ENCODE results near the gene TATDN3. TPM values are rescaled to one million over a fixed set of nuclear protein-coding genes. Genes with fewer than 3 reads are reported as not detected.
A peak's percentile ranks its signal among the peaks of the same experiment; 100 is the strongest.
"Not testable (repeated sequence)": the region's sequence is repeated elsewhere in the genome, so short reads cannot be mapped to it uniquely, and the experiment has no call there.

Gene TATDN3
- polyA plus RNA-seq, 1 donor: 23.2 TPM

- no peak for DNase-seq
These were observed 35.6 kb downstream of the TATDN3 start for GRCh38 chr1:212827171-212827776.

GRCh38 chr1:212827831-212828278, 36.2 kb downstream of the TATDN3 start:
- no peak for DNase-seq

- no peak for DNase-seq
These were observed 36.7 kb downstream of the TATDN3 start for GRCh38 chr1:212828395-212828794.

- not testable (repeated sequence) for DNase-seq
These were observed 41.8 kb downstream of the TATDN3 start for GRCh38 chr1:212833211-212834207.

GRCh38 chr1:212838145-212838544, 46.5 kb downstream of the TATDN3 start:
- DNase-seq: no peak

- not testable (repeated sequence) for DNase-seq
These were observed 52.8 kb downstream of the TATDN3 start for GRCh38 chr1:212844521-212844920.

- no peak for DNase-seq
These were observed 55.9 kb downstream of the TATDN3 start, which contains the start of gene SPATA45 for GRCh38 chr1:212847549-212847948. SPATA45 (minus strand) TSS chr1:212847649; CDS start chr1:212836149, 11,500 bp downstream.

GRCh38 chr1:212852105-212852688, 60.5 kb downstream of the TATDN3 start:
- DNase-seq: no peak

- DNase-seq: no peak
These were observed 62.0 kb downstream of the TATDN3 start for GRCh38 chr1:212853658-212854057.

- no peak for DNase-seq
These were observed 65.1 kb downstream of the TATDN3 start for GRCh38 chr1:212856755-212857154.

GRCh38 chr1:212857992-212858460, 66.3 kb downstream of the TATDN3 start, which contains the start of gene FLVCR1:
FLVCR1 (plus strand) TSS chr1:212858275; CDS start chr1:212858453, 178 bp downstream.
- peak; percentile 96 for DNase-seq

- DNase-seq: peak; percentile 36
These were observed 67.0 kb downstream of the TATDN3 start for GRCh38 chr1:212858461-212859265.

- no peak for DNase-seq
These were observed 69.3 kb downstream of the TATDN3 start for GRCh38 chr1:212860713-212861581.

- DNase-seq: no peak
These were observed 70.5 kb downstream of the TATDN3 start for GRCh38 chr1:212862111-212862690.

- DNase-seq: not testable (repeated sequence)
These were observed 71.7 kb downstream of the TATDN3 start for GRCh38 chr1:212863345-212863744.

GRCh38 chr1:212864201-212864600, 72.5 kb downstream of the TATDN3 start:
- DNase-seq: no peak
